H9 (cell line): ENCODE results near the gene BPIFB2. TPM values are rescaled to one million over a fixed set of nuclear protein-coding genes. Genes with fewer than 3 reads are reported as not detected.

ENCODE experiments used
- DNase-seq: peaks from one replicate; pipeline ENCODE4 v3.0.0-alpha.2; 2017
- H2AFZ ChIP-seq: one replicate; pipeline ENCODE4 v1.6.1; 2013; ENCODE audit warnings: mild to moderate bottlenecking, low read length, control low read depth, moderate library complexity
- H2AK5ac ChIP-seq: 2 replicates; pipeline ENCODE4 v1.6.1; 2013; ENCODE audit warnings: low read length, control low read depth, mixed read lengths; ENCODE audit not compliant: insufficient read length
- H2BK120ac ChIP-seq: one replicate; pipeline ENCODE4 v1.6.1; 2013; ENCODE audit warnings: low read depth, mild to moderate bottlenecking, low read length, control low read depth, inconsistent platforms; ENCODE audit not compliant: poor library complexity, severe bottlenecking
- H2BK12ac ChIP-seq: 2 replicates; pipeline ENCODE4 v1.6.1; 2013; ENCODE audit warnings: low read length, control low read depth, mixed read lengths, low read depth; ENCODE audit not compliant: insufficient read length
- H2BK15ac ChIP-seq: 2 replicates; pipeline ENCODE4 v1.6.1; 2013; ENCODE audit warnings: low read depth, low read length, control low read depth
- H2BK20ac ChIP-seq: one replicate; pipeline ENCODE4 v1.6.1; 2013; ENCODE audit warnings: low read depth, mild to moderate bottlenecking, low read length, control low read depth, inconsistent platforms; ENCODE audit not compliant: poor library complexity, severe bottlenecking
- H2BK5ac ChIP-seq: 2 replicates; pipeline ENCODE4 v1.6.1; 2013; ENCODE audit warnings: low read length, control low read depth, mixed read lengths; ENCODE audit not compliant: insufficient read length
- H3K14ac ChIP-seq: 2 replicates; pipeline ENCODE4 v1.6.1; 2013; ENCODE audit warnings: low read length, control low read depth; ENCODE audit not compliant: insufficient read depth
- H3K18ac ChIP-seq: 2 replicates; pipeline ENCODE4 v1.6.1; 2013; ENCODE audit warnings: low read depth, mild to moderate bottlenecking, mixed read lengths, low read length, control low read depth; ENCODE audit not compliant: insufficient read length
- H3K23ac ChIP-seq: 2 replicates; pipeline ENCODE4 v1.6.1; 2013; ENCODE audit warnings: low read length, control low read depth, mixed read lengths, low read depth; ENCODE audit not compliant: insufficient read length
- H3K23me2 ChIP-seq: 2 replicates; pipeline ENCODE4 v1.6.1; 2013; ENCODE audit warnings: low read depth, mild to moderate bottlenecking, mixed read lengths, low read length, control low read depth; ENCODE audit not compliant: insufficient read length, poor library complexity, severe bottlenecking
- H3K27ac ChIP-seq: 2 replicates; pipeline ENCODE4 v1.5.1; 2013; ENCODE audit warnings: low read length, control low read depth, mixed read lengths, low read depth; ENCODE audit not compliant: insufficient read length
- H3K27me3 ChIP-seq: 2 replicates; pipeline ENCODE4 v1.6.1; 2013; ENCODE audit warnings: low read length, control low read depth, inconsistent platforms; ENCODE audit not compliant: insufficient read depth
- H3K4ac ChIP-seq: 2 replicates; pipeline ENCODE4 v1.6.1; 2013; ENCODE audit warnings: low read depth, mild to moderate bottlenecking, control low read depth, inconsistent platforms, low read length, moderate library complexity
- H3K4me1 ChIP-seq: 2 replicates; pipeline ENCODE4 v1.6.1; 2013; ENCODE audit warnings: low read length, control low read depth, inconsistent platforms; ENCODE audit not compliant: insufficient read depth
- H3K4me2 ChIP-seq: 2 replicates; pipeline ENCODE4 v1.6.1; 2013; ENCODE audit warnings: low read length, control low read depth, mixed read lengths; ENCODE audit not compliant: insufficient read length, insufficient read depth
- H3K56ac ChIP-seq: 2 replicates; pipeline ENCODE4 v1.6.1; 2013; ENCODE audit warnings: low read depth, mild to moderate bottlenecking, mixed read lengths, low read length, control low read depth; ENCODE audit not compliant: insufficient read length
- H3K79me1 ChIP-seq: 2 replicates; pipeline ENCODE4 v1.6.1; 2013; ENCODE audit warnings: low read depth, mild to moderate bottlenecking, moderate library complexity, low read length, control low read depth, inconsistent platforms; ENCODE audit not compliant: insufficient read depth, poor library complexity, severe bottlenecking
- H3K79me2 ChIP-seq: 2 replicates; pipeline ENCODE4 v1.6.1; 2013; ENCODE audit warnings: low read length, control low read depth, inconsistent platforms; ENCODE audit not compliant: insufficient read depth
- H3K9ac ChIP-seq: 2 replicates; pipeline ENCODE4 v1.6.1; 2013; ENCODE audit warnings: low read length, control low read depth, mixed read lengths; ENCODE audit not compliant: insufficient read length; ENCODE audit errors: extremely low read depth
- H3K9me3 ChIP-seq: one replicate; pipeline ENCODE4 v1.6.1; 2013; ENCODE audit warnings: low read depth, low read length, inconsistent platforms; ENCODE audit not compliant: control insufficient read depth
- H3T11ph ChIP-seq: one replicate; pipeline ENCODE4 v1.6.1; 2013; ENCODE audit warnings: mild to moderate bottlenecking, low read length, control low read depth, inconsistent platforms
- H4K20me1 ChIP-seq: one replicate; pipeline ENCODE4 v1.6.1; 2013; ENCODE audit not compliant: control insufficient read depth, insufficient read length, insufficient read depth
- H4K5ac ChIP-seq: 2 replicates; pipeline ENCODE4 v1.6.1; 2013; ENCODE audit warnings: low read depth, mild to moderate bottlenecking, mixed read lengths, low read length, control low read depth; ENCODE audit not compliant: insufficient read length
- H4K8ac ChIP-seq: replicated peaks from 2 replicates; pipeline ENCODE4 v1.6.1; 2013; ENCODE audit warnings: low read length, control low read depth, mixed read lengths, low read depth; ENCODE audit not compliant: insufficient read length
- H4K91ac ChIP-seq: 2 replicates; pipeline ENCODE4 v1.6.1; 2013; ENCODE audit warnings: low read depth, mild to moderate bottlenecking, moderate library complexity, mixed read lengths, low read length, control low read depth; ENCODE audit not compliant: insufficient read length
- H3K27ac Mint-ChIP-seq, 3 experiments: 2 replicates in 2 of 3; 3 replicates in 1 of 3; pipeline ENCODE4 v1.8.0; 2020 to 2021; ENCODE audit warnings: mixed read lengths in 3 of 3, mild to moderate bottlenecking in 1 of 3, moderate library complexity in 1 of 3
- H3K27me3 Mint-ChIP-seq: 2 replicates; pipeline ENCODE4 v1.8.0; 2021; ENCODE audit warnings: low read depth, mild to moderate bottlenecking, moderate library complexity, mixed read lengths
- H3K36me3 Mint-ChIP-seq, 3 experiments: 2 replicates in 2 of 3; 3 replicates in 1 of 3; pipeline ENCODE4 v1.8.0; 2020 to 2021; ENCODE audit warnings: low read depth in 3 of 3, mixed read lengths in 3 of 3; ENCODE audit not compliant: insufficient read depth in 1 of 3
- H3K4me1 Mint-ChIP-seq, 2 experiments: 2 replicates each; pipeline ENCODE4 v1.8.0; 2020; ENCODE audit warnings: mixed read lengths in 2 of 2
- H3K4me3 Mint-ChIP-seq, 2 experiments: 2 replicates in 1 of 2; 3 replicates in 1 of 2; pipeline ENCODE4 v1.8.0; 2020 to 2021; ENCODE audit warnings: mild to moderate bottlenecking in 2 of 2, mixed read lengths in 2 of 2, moderate library complexity in 1 of 2
- H3K9me3 Mint-ChIP-seq, 2 experiments: 2 replicates in 1 of 2; 3 replicates in 1 of 2; pipeline ENCODE4 v1.8.0; 2020; ENCODE audit warnings: mild to moderate bottlenecking in 2 of 2, mixed read lengths in 2 of 2, moderate library complexity in 1 of 2
- CTCF ChIP-seq: fragments of 200-600 bp; sonication (generic); conservative IDR thresholded peaks from 3 replicates; pipeline ENCODE4 v1.8.0; 2021; ENCODE audit warnings: antibody characterized with exemption, mild to moderate bottlenecking
- WGBS: extraction: QIAGEN DNeasy Blood & Tissue Kit; methylation state at CpG from one replicate; pipeline ENCODE4 v1.1.7; 2013; ENCODE audit warnings: missing lambda C conversion rate, low lambda C conversion rate, mixed read lengths; ENCODE audit not compliant: insufficient read length; ENCODE audit errors: extremely low coverage; 5-methylcytosine and 5-hydroxymethylcytosine counted together
- total RNA-seq: library from RNA; stranded (reverse); gene quantifications from 2 replicates; pipeline ENCODE4 v1.2.1, GENCODE V29; 2021

BPIFB2 gene
- total RNA-seq, 1 experiment from 2014 or later: not detected

GRCh38 chr20:33071198-33071597 is 63.7 kb downstream of the BPIFB2 start:
- no peak overlapping the region for H3K9ac ChIP-seq
- H3K27me3 Mint-ChIP-seq: peaks cover 14% of the 10 kb centered on the region
- H3K4me3 Mint-ChIP-seq: no peak overlapping the region
- H2AK5ac ChIP-seq: no peak overlapping the region
- no peak overlapping the region for H3K56ac ChIP-seq
- H3K23ac ChIP-seq: no peak overlapping the region
- H3K27me3 ChIP-seq: no peaks in the 10 kb centered on the region
- no peak overlapping the region for H2BK120ac ChIP-seq
- H3K18ac ChIP-seq: no peak overlapping the region
- no peaks in the 10 kb centered on the region for H3K23me2 ChIP-seq
- H3K4ac ChIP-seq: no peak overlapping the region
- no peak overlapping the region for H2AFZ ChIP-seq
- H2BK15ac ChIP-seq: no peak overlapping the region
- H3K79me2 ChIP-seq: no peaks in the 10 kb centered on the region
- H2BK5ac ChIP-seq: no peak overlapping the region
- H2BK12ac ChIP-seq: no peak overlapping the region
- no peaks in the 10 kb centered on the region for H3K4me1 Mint-ChIP-seq
- H4K20me1 ChIP-seq: peaks cover 2% of the 10 kb centered on the region
- H4K8ac ChIP-seq: no peak overlapping the region
- no peaks in the 10 kb centered on the region for H3K36me3 Mint-ChIP-seq
- DNase-seq: no peak
- no peaks in the 10 kb centered on the region for H3K79me1 ChIP-seq
- no peaks in the 10 kb centered on the region for H3K4me1 ChIP-seq
- H3K9me3 Mint-ChIP-seq: no peaks in the 10 kb centered on the region; a peak in 1 of 5 replicates
- H3K14ac ChIP-seq: no peak overlapping the region
- no peak overlapping the region for H4K91ac ChIP-seq
- no peak overlapping the region for H3K4me2 ChIP-seq
- H4K5ac ChIP-seq: no peak overlapping the region
- no peak for TF ChIP-seq CTCF
- no peak overlapping the region for H3K27ac ChIP-seq
- WGBS: no CpG with 5 or more reads among the region's 5 CpGs
- no peak overlapping the region for H3K27ac Mint-ChIP-seq
- H2BK20ac ChIP-seq: no peak overlapping the region
- no peak overlapping the region for H3T11ph ChIP-seq
- H3K9me3 ChIP-seq: no peaks in the 10 kb centered on the region
